AG09309 (cell line): ENCODE data around the gene GPHN.

Experiments
- DNase-seq: peaks from one replicate; pipeline ENCODE4 v3.0.0-alpha.2; 2010; ENCODE audit warnings: low read depth
- H3K4me3 ChIP-seq: 2 replicates; pipeline ENCODE4 v1.5.1; 2011; ENCODE audit warnings: mild to moderate bottlenecking, low read depth, low read length, moderate library complexity; ENCODE audit not compliant: control insufficient read depth
- TF ChIP-seq, protein P1 (sequence below): IDR thresholded peaks from 2 replicates; pipeline ENCODE4 v1.5.1; 2011; ENCODE audit warnings: mild to moderate bottlenecking, low read depth, low read length, inconsistent platforms; ENCODE audit not compliant: insufficient read depth, control insufficient read depth; ENCODE audit errors: missing control alignments

The GPHN gene

DNA sequence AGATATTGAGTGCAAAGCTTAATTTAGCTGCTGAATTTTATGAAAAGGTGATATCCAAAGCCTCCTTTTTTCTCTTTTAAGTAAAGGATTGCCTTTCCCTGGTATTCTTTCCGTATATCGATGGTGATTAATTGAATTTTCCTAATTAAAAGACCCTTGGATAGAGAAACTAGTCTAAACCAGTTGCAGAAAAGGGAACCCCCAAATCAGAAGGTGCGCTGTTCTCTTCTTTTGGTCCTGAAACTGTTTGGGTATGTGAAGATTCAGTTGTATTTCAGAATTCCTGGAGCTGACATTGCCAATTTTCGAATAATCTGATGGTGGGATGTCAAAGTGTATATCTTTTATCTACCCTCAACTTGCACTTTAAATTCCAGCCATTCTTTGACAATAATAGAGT lies 1.9 kb downstream of the GPHN start:
- peak overlapping the region; percentile 69 for H3K4me3 ChIP-seq
- TF ChIP-seq, protein P1, sequence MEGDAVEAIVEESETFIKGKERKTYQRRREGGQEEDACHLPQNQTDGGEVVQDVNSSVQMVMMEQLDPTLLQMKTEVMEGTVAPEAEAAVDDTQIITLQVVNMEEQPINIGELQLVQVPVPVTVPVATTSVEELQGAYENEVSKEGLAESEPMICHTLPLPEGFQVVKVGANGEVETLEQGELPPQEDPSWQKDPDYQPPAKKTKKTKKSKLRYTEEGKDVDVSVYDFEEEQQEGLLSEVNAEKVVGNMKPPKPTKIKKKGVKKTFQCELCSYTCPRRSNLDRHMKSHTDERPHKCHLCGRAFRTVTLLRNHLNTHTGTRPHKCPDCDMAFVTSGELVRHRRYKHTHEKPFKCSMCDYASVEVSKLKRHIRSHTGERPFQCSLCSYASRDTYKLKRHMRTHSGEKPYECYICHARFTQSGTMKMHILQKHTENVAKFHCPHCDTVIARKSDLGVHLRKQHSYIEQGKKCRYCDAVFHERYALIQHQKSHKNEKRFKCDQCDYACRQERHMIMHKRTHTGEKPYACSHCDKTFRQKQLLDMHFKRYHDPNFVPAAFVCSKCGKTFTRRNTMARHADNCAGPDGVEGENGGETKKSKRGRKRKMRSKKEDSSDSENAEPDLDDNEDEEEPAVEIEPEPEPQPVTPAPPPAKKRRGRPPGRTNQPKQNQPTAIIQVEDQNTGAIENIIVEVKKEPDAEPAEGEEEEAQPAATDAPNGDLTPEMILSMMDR: no peak
- DNase-seq: no peak

- no peak for DNase-seq
Measured at GRCh38 chr14:66511849-66512248, 3.9 kb downstream of the GPHN start.

GRCh38 chr14:66514213-66514612 lies 6.3 kb downstream of the GPHN start:
- TF ChIP-seq, protein P1: no peak
- H3K4me3 ChIP-seq: no peak overlapping the region
- peak; percentile 43 for DNase-seq

More at GRCh38 chr14:66511849-66512248, 3.9 kb downstream of the GPHN start:
- H3K4me3 ChIP-seq: no peak overlapping the region
- TF ChIP-seq, protein P1: no peak

GRCh38 chr14:66530526-66530925 lies 22.6 kb downstream of the GPHN start:
- no peak for DNase-seq
- no peak overlapping the region for H3K4me3 ChIP-seq
- TF ChIP-seq, protein P1: no peak

GRCh38 chr14:66539034-66539433 lies 31.1 kb downstream of the GPHN start:
- H3K4me3 ChIP-seq: no peak overlapping the region
- TF ChIP-seq, protein P1: no peak
- DNase-seq: no peak

- DNase-seq: no peak
- TF ChIP-seq, protein P1: no peak
- H3K4me3 ChIP-seq: no peak overlapping the region
Measured at GRCh38 chr14:66540038-66540437, 32.1 kb downstream of the GPHN start.

GRCh38 chr14:66541627-66542026 lies 33.7 kb downstream of the GPHN start:
- TF ChIP-seq, protein P1: no peak
- no peak for DNase-seq
- no peak overlapping the region for H3K4me3 ChIP-seq
